Measurements from ENCODE around the gene TNRC6A.

- TF ChIP-seq CTCF (conservative IDR thresholded peaks at IDR 0.05; ENCODE audit: low read length) (no peak), EZH2phosphoT487 (IDR thresholded peaks at IDR 0.05; ENCODE audit: borderline replicate concordance, low read depth, low read length) (no peak)
These were observed 732 bp downstream of the TNRC6A start for GRCh38 chr16:24729951-24730815.

Data from OCI-LY7 (cell line).